ENCODE data around the gene ATG9B.
"Not testable (repeated sequence)": the region's sequence is repeated elsewhere in the genome, so short reads cannot be mapped to it uniquely, and the experiment has no call there.

Gene ATG9B

GRCh38 chr7:151035026-151035717, 10.9 kb upstream of the ATG9B start:
- DNase-seq (ENCODE audit: low read depth, low spot score), result no peak

- DNase-seq (ENCODE audit: low read depth, low spot score), result no peak
Measured at GRCh38 chr7:151034312-151035025, 10.2 kb upstream of the ATG9B start.

- DNase-seq (ENCODE audit: low read depth, low spot score), result no peak
Measured at GRCh38 chr7:151033864-151034249, 9.6 kb upstream of the ATG9B start.

- DNase-seq (ENCODE audit: low read depth, low spot score), result no peak
Measured at GRCh38 chr7:151032936-151033863, 8.9 kb upstream of the ATG9B start.

GRCh38 chr7:151031011-151031410, 6.7 kb upstream of the ATG9B start:
- DNase-seq (ENCODE audit: low read depth, low spot score), result no peak

- DNase-seq (ENCODE audit: low read depth, low spot score), result no peak
Measured at GRCh38 chr7:151028948-151029501, 4.7 kb upstream of the ATG9B start.

- peak; percentile 94 for DNase-seq (ENCODE audit: low read depth, low spot score)
Measured at GRCh38 chr7:151028131-151028947, 4.0 kb upstream of the ATG9B start, which contains the start of gene ABCB8. Gene ABCB8, plus strand, starts transcription at chr7:151028450. Its CDS starts 66 bp downstream, at chr7:151028516.

- DNase-seq (ENCODE audit: low read depth, low spot score), result not testable (repeated sequence)
Measured at GRCh38 chr7:151027728-151028130, 3.4 kb upstream of the ATG9B start.

GRCh38 chr7:151026771-151027727, 2.8 kb upstream of the ATG9B start:
- DNase-seq (ENCODE audit: low read depth, low spot score), result not testable (repeated sequence)

GRCh38 chr7:151025924-151026671, 1.8 kb upstream of the ATG9B start:
- no peak for DNase-seq (ENCODE audit: low read depth, low spot score)

GRCh38 chr7:151023232-151023631, 1.1 kb downstream of the ATG9B start:
- DNase-seq (ENCODE audit: low read depth, low spot score), result no peak

- no peak for DNase-seq (ENCODE audit: low read depth, low spot score)
Measured at GRCh38 chr7:151020231-151020630, 4.1 kb downstream of the ATG9B start.

GRCh38 chr7:151019130-151019447, 5.2 kb downstream of the ATG9B start:
- no peak for DNase-seq (ENCODE audit: low read depth, low spot score)

GRCh38 chr7:151018421-151019129, 5.7 kb downstream of the ATG9B start:
- DNase-seq (ENCODE audit: low read depth, low spot score), result no peak

- no peak for DNase-seq (ENCODE audit: low read depth, low spot score)
Measured at GRCh38 chr7:151017953-151018420, 6.3 kb downstream of the ATG9B start.

GRCh38 chr7:151017370-151017952, 6.8 kb downstream of the ATG9B start:
- DNase-seq (ENCODE audit: low read depth, low spot score), result no peak

- no peak for DNase-seq (ENCODE audit: low read depth, low spot score)
Measured at GRCh38 chr7:151016942-151017341, 7.4 kb downstream of the ATG9B start.

- no peak for DNase-seq (ENCODE audit: low read depth, low spot score)
Measured at GRCh38 chr7:151016505-151016904, 7.8 kb downstream of the ATG9B start.
